Cardiac fibroblast (primary cell): ENCODE data around the gene EXOC6B.
"Not testable (repeated sequence)": the region's sequence is repeated elsewhere in the genome, so short reads cannot be mapped to it uniquely, and the experiment has no call there.

ENCODE experiments used
- DNase-seq, 2 donors: peaks; one replicate each; pipeline versions ENCODE4 v3.0.0 to v3.0.0-alpha.2; 2010; ENCODE audit warnings: low read depth in 2 of 2
- H3K4me3 ChIP-seq, 2 donors: replicated peaks in 1 of 2; 1 replicate in 1 of 2; 2 replicates in 1 of 2; pipeline ENCODE4 v1.5.1; 2011; ENCODE audit warnings: low read depth in 2 of 2, low read length in 2 of 2, mild to moderate bottlenecking in 2 of 2, moderate library complexity in 1 of 2
- CTCF ChIP-seq: IDR thresholded peaks from one replicate; pipeline ENCODE4 v1.5.1; 2011; ENCODE audit warnings: low read depth, mild to moderate bottlenecking, low read length, inconsistent platforms

Gene EXOC6B

GRCh38 chr2:72539071-72539552 lies 286.7 kb downstream of the EXOC6B start:
- peak; percentile 78 to 87 for DNase-seq
- H3K4me3 ChIP-seq: no peak overlapping the region
- TF ChIP-seq CTCF: no peak

GRCh38 chr2:72538486-72538885 lies 287.3 kb downstream of the EXOC6B start:
- no peak overlapping the region for H3K4me3 ChIP-seq
- TF ChIP-seq CTCF: no peak
- DNase-seq: no peak

GRCh38 chr2:72535586-72535985 lies 290.2 kb downstream of the EXOC6B start:
- not testable (repeated sequence) for DNase-seq, H3K4me3 ChIP-seq

- no peak for TF ChIP-seq CTCF
- DNase-seq: peak in 1 of 2 donors; percentile 37
- H3K4me3 ChIP-seq: no peak overlapping the region
These were observed 292.1 kb downstream of the EXOC6B start for GRCh38 chr2:72533765-72534164.

GRCh38 chr2:72527424-72527823 lies 298.4 kb downstream of the EXOC6B start:
- peak; percentile 34 to 41 for DNase-seq
- no peak overlapping the region for H3K4me3 ChIP-seq
- no peak for TF ChIP-seq CTCF

- no peak for TF ChIP-seq CTCF
- DNase-seq: no peak
- no peak overlapping the region for H3K4me3 ChIP-seq
These were observed 299.2 kb downstream of the EXOC6B start for GRCh38 chr2:72526623-72527022.

GRCh38 chr2:72524071-72524470 lies 301.8 kb downstream of the EXOC6B start:
- H3K4me3 ChIP-seq: no peak overlapping the region
- TF ChIP-seq CTCF: no peak
- no peak for DNase-seq
